Measurements from ENCODE around the gene FNDC1. TPM values are rescaled to one million over a fixed set of nuclear protein-coding genes. Genes with fewer than 3 reads are reported as not detected.

FNDC1 gene
- total and polyA plus RNA-seq, 9 donors: 0.08 to 7.3 (median 1.1) TPM

- peak in 1 of 5 donors; percentile 23 for DNase-seq
- no peaks in the 10 kb centered on the region for H3K27me3 ChIP-seq
- WGBS, 3 donors: 20 to 30% (median 22%) methylated on average over 13 of the region's 13 CpGs
- no peaks in the 10 kb centered on the region for H3K36me3 ChIP-seq
- H3K4me1 ChIP-seq (ENCODE audit: insufficient read depth): peaks cover 3% of the 10 kb centered on the region
- no peak overlapping the region for H3K27ac ChIP-seq
- intact Hi-C loops (cut with DNase I): loop anchor here in 2 of 4 donors (10.0 kb wide), 1 partner anchor 484 kb away; no protein-coding TSS in a partner anchor
- H3K4me3 ChIP-seq: no peak overlapping the region
- TF ChIP-seq, protein P1, sequence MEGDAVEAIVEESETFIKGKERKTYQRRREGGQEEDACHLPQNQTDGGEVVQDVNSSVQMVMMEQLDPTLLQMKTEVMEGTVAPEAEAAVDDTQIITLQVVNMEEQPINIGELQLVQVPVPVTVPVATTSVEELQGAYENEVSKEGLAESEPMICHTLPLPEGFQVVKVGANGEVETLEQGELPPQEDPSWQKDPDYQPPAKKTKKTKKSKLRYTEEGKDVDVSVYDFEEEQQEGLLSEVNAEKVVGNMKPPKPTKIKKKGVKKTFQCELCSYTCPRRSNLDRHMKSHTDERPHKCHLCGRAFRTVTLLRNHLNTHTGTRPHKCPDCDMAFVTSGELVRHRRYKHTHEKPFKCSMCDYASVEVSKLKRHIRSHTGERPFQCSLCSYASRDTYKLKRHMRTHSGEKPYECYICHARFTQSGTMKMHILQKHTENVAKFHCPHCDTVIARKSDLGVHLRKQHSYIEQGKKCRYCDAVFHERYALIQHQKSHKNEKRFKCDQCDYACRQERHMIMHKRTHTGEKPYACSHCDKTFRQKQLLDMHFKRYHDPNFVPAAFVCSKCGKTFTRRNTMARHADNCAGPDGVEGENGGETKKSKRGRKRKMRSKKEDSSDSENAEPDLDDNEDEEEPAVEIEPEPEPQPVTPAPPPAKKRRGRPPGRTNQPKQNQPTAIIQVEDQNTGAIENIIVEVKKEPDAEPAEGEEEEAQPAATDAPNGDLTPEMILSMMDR (IDR thresholded peaks at IDR 0.05): no peak
- TF ChIP-seq POLR2A (IDR thresholded peaks at IDR 0.05) (no peak), EP300 (IDR thresholded peaks at IDR 0.05) (no peak)
- no peaks in the 10 kb centered on the region for H3K9me3 ChIP-seq
These were observed 2.0 kb downstream of the FNDC1 start for GRCh38 chr6:159170999-159171712.

DNA sequence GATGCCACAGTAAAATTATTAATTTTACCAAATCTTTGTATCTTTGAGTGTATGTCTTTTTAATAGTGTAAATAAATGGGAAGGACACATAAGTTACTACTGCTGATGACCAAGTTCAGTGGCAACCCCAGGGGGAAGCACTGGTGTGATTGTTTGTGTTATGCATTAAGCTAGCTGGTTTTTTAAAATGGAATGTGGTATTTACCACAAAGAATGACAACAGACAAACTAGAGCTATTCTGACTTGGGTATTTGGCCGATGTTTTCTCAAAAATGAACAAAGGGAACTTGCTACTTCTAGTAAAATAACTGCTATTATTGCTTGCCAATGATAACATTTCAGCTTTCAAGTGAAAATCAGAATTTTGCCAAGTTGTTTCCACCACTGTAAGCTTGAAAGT lies 2.9 kb downstream of the FNDC1 start:
- H3K27me3 ChIP-seq: no peaks in the 10 kb centered on the region

GRCh38 chr6:159174263-159174969 lies 5.2 kb downstream of the FNDC1 start:
- no peaks in the 10 kb centered on the region for H3K36me3 ChIP-seq
- peak; percentile 33 to 72 (median 42) for DNase-seq
- no peak overlapping the region for H3K4me3 ChIP-seq
- H3K9me3 ChIP-seq: no peaks in the 10 kb centered on the region
- intact Hi-C loops (cut with DNase I): loop anchor here in 2 of 4 donors (10.0 kb wide), 1 partner anchor 480 kb away; no protein-coding TSS in a partner anchor
- TF ChIP-seq EP300 (IDR thresholded peaks at IDR 0.05): no peak
- TF ChIP-seq, protein P1 (IDR thresholded peaks at IDR 0.05): peak in 2 of 3 donors; percentile 19 to 57
- TF ChIP-seq POLR2A (IDR thresholded peaks at IDR 0.05): no peak
- WGBS, 3 donors: 8 to 11% (median 9%) methylated on average over 19 of the region's 19 CpGs
- H3K4me1 ChIP-seq (ENCODE audit: insufficient read depth): no peaks in the 10 kb centered on the region
- H3K27ac ChIP-seq: no peak overlapping the region
- no peaks in the 10 kb centered on the region for H3K27me3 ChIP-seq

More for the DNA sequence above, 2.9 kb downstream of the FNDC1 start:
- no peaks in the 10 kb centered on the region for H3K9me3 ChIP-seq
- TF ChIP-seq, protein P1 (IDR thresholded peaks at IDR 0.05): no peak
- TF ChIP-seq EP300 (IDR thresholded peaks at IDR 0.05): no peak
- no peak for TF ChIP-seq POLR2A (IDR thresholded peaks at IDR 0.05)
- no peak overlapping the region for H3K27ac ChIP-seq
- WGBS, 3 donors: 8 to 16% (median 15%) methylated on average over 1 of the region's 1 CpG
- H3K4me3 ChIP-seq: no peak overlapping the region
- DNase-seq: no peak
- no peaks in the 10 kb centered on the region for H3K36me3 ChIP-seq
- H3K4me1 ChIP-seq (ENCODE audit: insufficient read depth): peaks cover 3% of the 10 kb centered on the region
- intact Hi-C loops (cut with DNase I): loop anchor here in 2 of 4 donors (10.0 kb wide), 1 partner anchor 483 kb away; no protein-coding TSS in a partner anchor

DNA sequence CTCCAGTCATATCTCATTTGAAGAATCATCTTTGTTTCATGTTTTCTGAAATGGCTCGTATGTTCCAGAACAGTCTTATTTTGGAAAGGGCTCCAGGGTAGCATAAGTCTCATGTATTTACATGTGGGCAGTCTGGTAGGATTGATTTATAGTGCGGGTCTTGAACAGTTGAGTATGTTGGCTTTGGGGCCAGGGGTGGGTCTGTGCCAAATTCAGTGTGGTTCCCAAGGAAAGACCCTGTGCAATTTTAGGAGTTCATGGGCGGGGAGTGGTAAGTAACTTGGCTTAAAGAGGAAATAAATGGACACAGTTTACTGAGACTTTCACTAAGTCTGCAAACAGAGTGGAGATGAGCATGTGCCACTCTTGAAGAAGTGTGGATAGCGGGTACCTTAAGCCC lies 7.7 kb downstream of the FNDC1 start:
- Histone ChIP-seq H3K27ac (no peak overlapping the region), H3K9me3 (no peaks in the 10 kb centered on the region), H3K4me3 (no peak overlapping the region), H3K4me1 (ENCODE audit: insufficient read depth) (no peaks in the 10 kb centered on the region), H3K27me3 (no peaks in the 10 kb centered on the region), H3K36me3 (no peaks in the 10 kb centered on the region)
- no peak for DNase-seq
- intact Hi-C loops (cut with DNase I): loop anchor here in 2 of 4 donors (10.0 kb wide), 1 partner anchor 478 kb away; no protein-coding TSS in a partner anchor
- 89 to 94% (median 93%) methylated on average over 4 of the region's 4 CpGs for WGBS, 3 donors
- no peak for TF ChIP-seq EP300 (IDR thresholded peaks at IDR 0.05)
- TF ChIP-seq POLR2A (IDR thresholded peaks at IDR 0.05): no peak
- TF ChIP-seq, protein P1 (IDR thresholded peaks at IDR 0.05): no peak

Measured in ovary (tissue), 9 donors.